ENCODE data around the gene PFN3.
A peak's percentile ranks its signal among the peaks of the same experiment; 100 is the strongest.

DNA sequence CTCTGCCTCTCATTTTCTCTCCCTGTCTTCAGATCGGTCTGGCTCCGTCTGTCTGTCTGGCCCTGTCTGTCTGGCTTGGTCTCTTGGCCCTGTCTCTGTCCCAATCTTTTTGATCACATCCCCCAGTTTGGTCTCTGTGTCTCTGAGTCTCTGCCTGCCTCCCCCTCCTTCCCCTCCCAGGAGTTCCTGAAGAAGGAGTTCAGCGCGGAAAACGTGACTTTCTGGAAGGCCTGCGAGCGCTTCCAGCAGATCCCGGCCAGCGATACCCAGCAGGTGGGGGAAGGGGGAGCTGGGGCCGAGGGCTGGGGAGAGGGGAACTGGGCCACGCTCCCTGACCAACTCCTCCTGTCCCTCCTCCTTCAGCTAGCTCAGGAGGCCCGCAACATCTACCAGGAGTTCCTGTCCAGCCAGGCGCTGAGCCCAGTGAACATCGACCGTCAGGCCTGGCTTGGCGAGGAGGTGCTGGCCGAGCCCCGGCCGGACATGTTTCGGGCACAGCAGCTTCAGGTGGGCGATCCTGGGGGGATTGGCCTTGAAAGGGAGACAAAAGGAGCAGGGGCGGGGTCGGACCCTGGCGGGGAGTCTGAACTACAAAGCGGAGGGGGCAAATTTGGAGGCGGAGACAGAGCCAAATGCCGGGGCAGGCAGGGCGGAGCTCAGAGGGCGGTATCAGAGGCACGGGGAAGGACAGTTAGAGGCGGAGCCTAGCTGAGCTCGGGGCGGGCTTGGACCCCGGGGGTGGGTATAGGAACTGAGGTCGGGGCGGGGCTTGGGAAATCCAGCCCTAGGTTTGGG, 33.7 kb downstream of the PFN3 start:
- TF ChIP-seq, protein P1, sequence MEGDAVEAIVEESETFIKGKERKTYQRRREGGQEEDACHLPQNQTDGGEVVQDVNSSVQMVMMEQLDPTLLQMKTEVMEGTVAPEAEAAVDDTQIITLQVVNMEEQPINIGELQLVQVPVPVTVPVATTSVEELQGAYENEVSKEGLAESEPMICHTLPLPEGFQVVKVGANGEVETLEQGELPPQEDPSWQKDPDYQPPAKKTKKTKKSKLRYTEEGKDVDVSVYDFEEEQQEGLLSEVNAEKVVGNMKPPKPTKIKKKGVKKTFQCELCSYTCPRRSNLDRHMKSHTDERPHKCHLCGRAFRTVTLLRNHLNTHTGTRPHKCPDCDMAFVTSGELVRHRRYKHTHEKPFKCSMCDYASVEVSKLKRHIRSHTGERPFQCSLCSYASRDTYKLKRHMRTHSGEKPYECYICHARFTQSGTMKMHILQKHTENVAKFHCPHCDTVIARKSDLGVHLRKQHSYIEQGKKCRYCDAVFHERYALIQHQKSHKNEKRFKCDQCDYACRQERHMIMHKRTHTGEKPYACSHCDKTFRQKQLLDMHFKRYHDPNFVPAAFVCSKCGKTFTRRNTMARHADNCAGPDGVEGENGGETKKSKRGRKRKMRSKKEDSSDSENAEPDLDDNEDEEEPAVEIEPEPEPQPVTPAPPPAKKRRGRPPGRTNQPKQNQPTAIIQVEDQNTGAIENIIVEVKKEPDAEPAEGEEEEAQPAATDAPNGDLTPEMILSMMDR (IDR thresholded peaks at IDR 0.05) = no peak
- TF ChIP-seq, protein P2, sequence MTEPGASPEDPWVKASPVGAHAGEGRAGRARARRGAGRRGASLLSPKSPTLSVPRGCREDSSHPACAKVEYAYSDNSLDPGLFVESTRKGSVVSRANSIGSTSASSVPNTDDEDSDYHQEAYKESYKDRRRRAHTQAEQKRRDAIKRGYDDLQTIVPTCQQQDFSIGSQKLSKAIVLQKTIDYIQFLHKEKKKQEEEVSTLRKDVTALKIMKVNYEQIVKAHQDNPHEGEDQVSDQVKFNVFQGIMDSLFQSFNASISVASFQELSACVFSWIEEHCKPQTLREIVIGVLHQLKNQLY (CRISPR knock-in tag; IDR thresholded peaks at IDR 0.05) = no peak
- no peak for TF ChIP-seq FOXP1 (CRISPR knock-in tag; IDR thresholded peaks at IDR 0.05; ENCODE audit: borderline replicate concordance)
- TF ChIP-seq, protein P3, sequence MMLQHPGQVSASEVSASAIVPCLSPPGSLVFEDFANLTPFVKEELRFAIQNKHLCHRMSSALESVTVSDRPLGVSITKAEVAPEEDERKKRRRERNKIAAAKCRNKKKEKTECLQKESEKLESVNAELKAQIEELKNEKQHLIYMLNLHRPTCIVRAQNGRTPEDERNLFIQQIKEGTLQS (CRISPR knock-in tag; conservative IDR thresholded peaks at IDR 0.05) = no peak
- TF ChIP-seq NFYB (CRISPR knock-in tag; conservative IDR thresholded peaks at IDR 0.05; ENCODE audit: low read depth) = no peak
- TF ChIP-seq PRRX2 (CRISPR knock-in tag; IDR thresholded peaks at IDR 0.05) = no peak
- TF ChIP-seq, protein P4, sequence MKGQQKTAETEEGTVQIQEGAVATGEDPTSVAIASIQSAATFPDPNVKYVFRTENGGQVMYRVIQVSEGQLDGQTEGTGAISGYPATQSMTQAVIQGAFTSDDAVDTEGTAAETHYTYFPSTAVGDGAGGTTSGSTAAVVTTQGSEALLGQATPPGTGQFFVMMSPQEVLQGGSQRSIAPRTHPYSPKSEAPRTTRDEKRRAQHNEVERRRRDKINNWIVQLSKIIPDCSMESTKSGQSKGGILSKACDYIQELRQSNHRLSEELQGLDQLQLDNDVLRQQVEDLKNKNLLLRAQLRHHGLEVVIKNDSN (CRISPR knock-in tag; IDR thresholded peaks at IDR 0.05) = no peak; the same call in 1 of the 2 replicates
- TF ChIP-seq, protein P5, sequence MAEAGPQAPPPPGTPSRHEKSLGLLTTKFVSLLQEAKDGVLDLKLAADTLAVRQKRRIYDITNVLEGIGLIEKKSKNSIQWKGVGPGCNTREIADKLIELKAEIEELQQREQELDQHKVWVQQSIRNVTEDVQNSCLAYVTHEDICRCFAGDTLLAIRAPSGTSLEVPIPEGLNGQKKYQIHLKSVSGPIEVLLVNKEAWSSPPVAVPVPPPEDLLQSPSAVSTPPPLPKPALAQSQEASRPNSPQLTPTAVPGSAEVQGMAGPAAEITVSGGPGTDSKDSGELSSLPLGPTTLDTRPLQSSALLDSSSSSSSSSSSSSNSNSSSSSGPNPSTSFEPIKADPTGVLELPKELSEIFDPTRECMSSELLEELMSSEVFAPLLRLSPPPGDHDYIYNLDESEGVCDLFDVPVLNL (CRISPR knock-in tag; IDR thresholded peaks at IDR 0.05; ENCODE audit: borderline replicate concordance, low read depth) = no peak
- no peak; the same call in 1 of the 2 replicates for TF ChIP-seq SP1 (CRISPR knock-in tag; conservative IDR thresholded peaks at IDR 0.05)
- TF ChIP-seq, protein P6, sequence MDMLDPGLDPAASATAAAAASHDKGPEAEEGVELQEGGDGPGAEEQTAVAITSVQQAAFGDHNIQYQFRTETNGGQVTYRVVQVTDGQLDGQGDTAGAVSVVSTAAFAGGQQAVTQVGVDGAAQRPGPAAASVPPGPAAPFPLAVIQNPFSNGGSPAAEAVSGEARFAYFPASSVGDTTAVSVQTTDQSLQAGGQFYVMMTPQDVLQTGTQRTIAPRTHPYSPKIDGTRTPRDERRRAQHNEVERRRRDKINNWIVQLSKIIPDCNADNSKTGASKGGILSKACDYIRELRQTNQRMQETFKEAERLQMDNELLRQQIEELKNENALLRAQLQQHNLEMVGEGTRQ (CRISPR knock-in tag; IDR thresholded peaks at IDR 0.05) = no peak
- TF ChIP-seq, protein P7, sequence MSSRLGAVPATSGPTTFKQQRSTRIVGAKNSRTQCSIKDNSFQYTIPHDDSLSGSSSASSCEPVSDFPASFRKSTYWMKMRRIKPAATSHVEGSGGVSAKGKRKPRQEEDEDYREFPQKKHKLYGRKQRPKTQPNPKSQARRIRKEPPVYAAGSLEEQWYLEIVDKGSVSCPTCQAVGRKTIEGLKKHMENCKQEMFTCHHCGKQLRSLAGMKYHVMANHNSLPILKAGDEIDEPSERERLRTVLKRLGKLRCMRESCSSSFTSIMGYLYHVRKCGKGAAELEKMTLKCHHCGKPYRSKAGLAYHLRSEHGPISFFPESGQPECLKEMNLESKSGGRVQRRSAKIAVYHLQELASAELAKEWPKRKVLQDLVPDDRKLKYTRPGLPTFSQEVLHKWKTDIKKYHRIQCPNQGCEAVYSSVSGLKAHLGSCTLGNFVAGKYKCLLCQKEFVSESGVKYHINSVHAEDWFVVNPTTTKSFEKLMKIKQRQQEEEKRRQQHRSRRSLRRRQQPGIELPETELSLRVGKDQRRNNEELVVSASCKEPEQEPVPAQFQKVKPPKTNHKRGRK (CRISPR knock-in tag; IDR thresholded peaks at IDR 0.05; ENCODE audit: borderline replicate concordance) = no peak
- TF ChIP-seq TEAD1 (CRISPR knock-in tag; IDR thresholded peaks at IDR 0.05) = peak; percentile 70; the same call in 1 of the 2 replicates
